CD4-positive, CD25-positive, alpha-beta regulatory T cell (primary cell): Measurements from ENCODE around the gene MICALL2. TPM values are rescaled to one million over a fixed set of nuclear protein-coding genes. Genes with fewer than 3 reads are reported as not detected.

Experiments used
- ATAC-seq, 2 donors: fragments of 150-1000 bp; cut with Tn5 transposase; one replicate each; pipeline ENCODE4 v1.10.0; 2021; ENCODE audit warnings: low read depth in 2 of 2, moderate number of reproducible peaks in 2 of 2, moderate library complexity in 1 of 2
- DNase-seq, 3 donors: peaks; one replicate each; pipeline versions ENCODE4 v3.0.0 to v3.0.0-alpha.2; 2012 to 2022; ENCODE audit warnings: mixed read lengths in 1 of 3
- H3K27ac ChIP-seq: one replicate; pipeline ENCODE4 v1.7.0; 2013; ENCODE audit warnings: mild to moderate bottlenecking, low read length; ENCODE audit not compliant: insufficient read depth, poor library complexity, severe bottlenecking
- H3K27me3 ChIP-seq: one replicate; pipeline ENCODE4 v1.7.0; 2013; ENCODE audit warnings: low read length; ENCODE audit not compliant: control insufficient read depth, insufficient read depth
- H3K36me3 ChIP-seq: one replicate; pipeline ENCODE4 v1.7.0; 2013; ENCODE audit warnings: mild to moderate bottlenecking, low read length, moderate library complexity; ENCODE audit not compliant: control insufficient read depth, insufficient read depth
- H3K4me1 ChIP-seq: 2 replicates; pipeline ENCODE4 v1.7.0; 2013; ENCODE audit warnings: mild to moderate bottlenecking, low read length; ENCODE audit not compliant: insufficient read depth, control insufficient read depth, poor library complexity, severe bottlenecking
- H3K4me3 ChIP-seq: one replicate; pipeline ENCODE4 v1.7.0; 2013; ENCODE audit warnings: low read depth, mild to moderate bottlenecking, low read length, moderate library complexity
- H3K9me3 ChIP-seq, 2 experiments: 1 replicate in 1 of 2; 2 replicates in 1 of 2; pipeline ENCODE4 v1.7.0; 2013; ENCODE audit warnings: low read length in 2 of 2, mild to moderate bottlenecking in 1 of 2, moderate library complexity in 1 of 2; ENCODE audit not compliant: control insufficient read depth in 2 of 2
- H3K27ac Mint-ChIP-seq, 3 donors: one replicate each; pipeline ENCODE4 v1.8.0; 2020 to 2022; ENCODE audit warnings: mild to moderate bottlenecking in 3 of 3, mixed read lengths in 3 of 3, moderate library complexity in 2 of 3
- H3K27me3 Mint-ChIP-seq: one replicate; pipeline ENCODE4 v1.8.0; 2022; ENCODE audit warnings: mild to moderate bottlenecking, mixed read lengths
- H3K36me3 Mint-ChIP-seq: one replicate; pipeline ENCODE4 v1.8.0; 2020; ENCODE audit warnings: mixed read lengths
- H3K4me1 Mint-ChIP-seq, 4 donors: one replicate each; pipeline ENCODE4 v1.8.0; 2020 to 2022; ENCODE audit warnings: mixed read lengths in 4 of 4, mild to moderate bottlenecking in 1 of 4
- H3K4me3 Mint-ChIP-seq, 4 donors: one replicate each; pipeline ENCODE4 v1.8.0; 2020 to 2022; ENCODE audit warnings: mild to moderate bottlenecking in 4 of 4, mixed read lengths in 4 of 4, moderate library complexity in 3 of 4
- H3K9me3 Mint-ChIP-seq, 7 donors: one replicate each; pipeline ENCODE4 v1.8.0; 2020 to 2022; ENCODE audit warnings: mixed read lengths in 7 of 7, mild to moderate bottlenecking in 3 of 7, moderate library complexity in 2 of 7
- polyA plus RNA-seq, 4 donors: library from polyadenylated mRNA; unstranded; fragments of 300-500 nt; fragmentation: Illumina TruSeq; gene quantifications; one replicate each; pipeline ENCODE4 v1.2.3, GENCODE V29; 2021
- total RNA-seq: library from RNA; stranded (reverse); gene quantifications from one replicate; pipeline ENCODE4 v1.2.3, GENCODE V29; 2022

MICALL2 gene
- total and polyA plus RNA-seq, 5 donors from 2014 or later = 0.14 to 3.3 (median 0.27) TPM; not detected in 1

- DNase-seq (no peak), ATAC-seq (no peak)
- peaks cover 16% of the 10 kb centered on the region for H3K36me3 Mint-ChIP-seq
- peaks cover 0 to 4% (median 1%) of the 10 kb centered on the region in 4 donors for H3K4me1 Mint-ChIP-seq
- Histone ChIP-seq H3K4me3 (no peak overlapping the region), H3K27me3 (no peaks in the 10 kb centered on the region), H3K9me3 (no peaks in the 10 kb centered on the region), H3K4me1 (no peaks in the 10 kb centered on the region), H3K27ac (no peak overlapping the region), H3K36me3 (peaks cover 60% of the 10 kb centered on the region)
- H3K4me3 Mint-ChIP-seq = no peak overlapping the region
- H3K9me3 Mint-ChIP-seq = no peaks in the 10 kb centered on the region
- no peaks in the 10 kb centered on the region for H3K27me3 Mint-ChIP-seq
- no peak overlapping the region for H3K27ac Mint-ChIP-seq
These were observed 36.4 kb upstream of the MICALL2 start for GRCh38 chr7:1495564-1496242.

GRCh38 chr7:1494866-1495563, 35.7 kb upstream of the MICALL2 start:
- no peak overlapping the region for H3K4me3 ChIP-seq
- H3K27me3 ChIP-seq = no peaks in the 10 kb centered on the region
- H3K4me1 Mint-ChIP-seq = peaks cover 0 to 4% (median 0%) of the 10 kb centered on the region in 4 donors
- no peak overlapping the region for H3K27ac ChIP-seq
- no peak overlapping the region for H3K27ac Mint-ChIP-seq
- peaks cover 19% of the 10 kb centered on the region for H3K36me3 Mint-ChIP-seq
- H3K36me3 ChIP-seq = peaks cover 65% of the 10 kb centered on the region
- DNase-seq (no peak), ATAC-seq (no peak)
- H3K9me3 Mint-ChIP-seq = no peaks in the 10 kb centered on the region
- H3K9me3 ChIP-seq = no peaks in the 10 kb centered on the region
- no peaks in the 10 kb centered on the region for H3K4me1 ChIP-seq
- H3K4me3 Mint-ChIP-seq = no peak overlapping the region
- H3K27me3 Mint-ChIP-seq = no peaks in the 10 kb centered on the region

- Mint-ChIP-seq H3K4me3 (no peak overlapping the region), H3K36me3 (peaks cover 19% of the 10 kb centered on the region), H3K9me3 (no peaks in the 10 kb centered on the region), H3K27ac (no peak overlapping the region), H3K4me1 (peaks cover 0 to 4% (median 0%) of the 10 kb centered on the region in 4 donors), H3K27me3 (no peaks in the 10 kb centered on the region)
- DNase-seq (no peak), ATAC-seq (no peak)
- Histone ChIP-seq H3K4me3 (no peak overlapping the region), H3K36me3 (peaks cover 66% of the 10 kb centered on the region), H3K9me3 (no peaks in the 10 kb centered on the region), H3K4me1 (no peaks in the 10 kb centered on the region), H3K27me3 (no peaks in the 10 kb centered on the region), H3K27ac (no peak overlapping the region)
These were observed 35.2 kb upstream of the MICALL2 start for GRCh38 chr7:1494447-1494846.

GRCh38 chr7:1493571-1493970, 34.3 kb upstream of the MICALL2 start:
- H3K27ac ChIP-seq = no peak overlapping the region
- no peaks in the 10 kb centered on the region for H3K27me3 ChIP-seq
- peaks cover 21% of the 10 kb centered on the region for H3K36me3 Mint-ChIP-seq
- H3K4me3 Mint-ChIP-seq = no peak overlapping the region
- H3K27me3 Mint-ChIP-seq = no peaks in the 10 kb centered on the region
- H3K4me3 ChIP-seq = no peak overlapping the region
- no peaks in the 10 kb centered on the region for H3K4me1 ChIP-seq
- H3K36me3 ChIP-seq = peaks cover 69% of the 10 kb centered on the region
- DNase-seq = no peak
- no peaks in the 10 kb centered on the region for H3K9me3 Mint-ChIP-seq
- no peak for ATAC-seq
- H3K4me1 Mint-ChIP-seq = peaks cover 0 to 4% (median under 1%) of the 10 kb centered on the region in 4 donors
- H3K27ac Mint-ChIP-seq = no peak overlapping the region
- H3K9me3 ChIP-seq = no peaks in the 10 kb centered on the region

GRCh38 chr7:1493129-1493528, 33.9 kb upstream of the MICALL2 start:
- Mint-ChIP-seq H3K27me3 (no peaks in the 10 kb centered on the region), H3K4me3 (no peak overlapping the region), H3K4me1 (peaks cover 0 to 4% (median 1%) of the 10 kb centered on the region in 4 donors), H3K9me3 (no peaks in the 10 kb centered on the region), H3K27ac (no peak overlapping the region), H3K36me3 (peaks cover 25% of the 10 kb centered on the region)
- no peaks in the 10 kb centered on the region for H3K9me3 ChIP-seq
- DNase-seq (no peak), ATAC-seq (no peak)
- no peaks in the 10 kb centered on the region for H3K4me1 ChIP-seq
- peaks cover 71% of the 10 kb centered on the region for H3K36me3 ChIP-seq
- no peaks in the 10 kb centered on the region for H3K27me3 ChIP-seq
- H3K27ac ChIP-seq = no peak overlapping the region
- no peak overlapping the region for H3K4me3 ChIP-seq

- Mint-ChIP-seq H3K9me3 (no peaks in the 10 kb centered on the region), H3K27me3 (no peaks in the 10 kb centered on the region), H3K36me3 (peaks cover 25% of the 10 kb centered on the region), H3K4me1 (peaks cover 0 to 4% (median 1%) of the 10 kb centered on the region in 4 donors), H3K27ac (no peak overlapping the region), H3K4me3 (peak overlapping the region in 1 of 4 donors; percentile 28)
- Histone ChIP-seq H3K27me3 (no peaks in the 10 kb centered on the region), H3K36me3 (peaks cover 67% of the 10 kb centered on the region), H3K4me1 (no peaks in the 10 kb centered on the region), H3K4me3 (no peak overlapping the region), H3K27ac (no peak overlapping the region), H3K9me3 (no peaks in the 10 kb centered on the region)
- no peak for DNase-seq
- no peak for ATAC-seq
These were observed 33.4 kb upstream of the MICALL2 start for GRCh38 chr7:1492640-1493039.

GRCh38 chr7:1492221-1492620, 33.0 kb upstream of the MICALL2 start:
- H3K4me3 Mint-ChIP-seq = peak overlapping the region in 1 of 4 donors; percentile 28
- H3K36me3 ChIP-seq = peaks cover 67% of the 10 kb centered on the region
- H3K27me3 ChIP-seq = no peaks in the 10 kb centered on the region

More at GRCh38 chr7:1492221-1492620, 33.0 kb upstream of the MICALL2 start:
- Histone ChIP-seq H3K4me3 (no peak overlapping the region), H3K9me3 (no peaks in the 10 kb centered on the region), H3K27ac (no peak overlapping the region), H3K4me1 (no peaks in the 10 kb centered on the region)
- no peaks in the 10 kb centered on the region for H3K27me3 Mint-ChIP-seq
- no peak overlapping the region for H3K27ac Mint-ChIP-seq
- peaks cover 0 to 4% (median 1%) of the 10 kb centered on the region in 4 donors for H3K4me1 Mint-ChIP-seq
- ATAC-seq (no peak), DNase-seq (no peak)
- H3K9me3 Mint-ChIP-seq = no peaks in the 10 kb centered on the region
- peaks cover 25% of the 10 kb centered on the region for H3K36me3 Mint-ChIP-seq
